Muscle of arm (tissue), 14 donors: ENCODE measurements around the gene AHSP. TPM values are rescaled to one million over a fixed set of nuclear protein-coding genes. Genes with fewer than 3 reads are reported as not detected.
A peak's percentile ranks its signal among the peaks of the same experiment; 100 is the strongest.
"Not testable (repeated sequence)": the region's sequence is repeated elsewhere in the genome, so short reads cannot be mapped to it uniquely, and the experiment has no call there.

Source experiments
- DNase-seq: peaks from one replicate; pipeline ENCODE4 v3.0.0-alpha.2; 2013
- long read RNA-seq, 11 donors: transcript quantifications; one replicate each; lab custom pipeline, GENCODE V29; 2026
- polyA plus RNA-seq, 12 donors: library from polyadenylated mRNA; unstranded; fragments of 120-200 nt; gene quantifications; one replicate each; pipeline ENCODE4 v1.2.1, GENCODE V29; 2013; ENCODE audit not compliant: insufficient read length in 12 of 12

AHSP gene, protein sequence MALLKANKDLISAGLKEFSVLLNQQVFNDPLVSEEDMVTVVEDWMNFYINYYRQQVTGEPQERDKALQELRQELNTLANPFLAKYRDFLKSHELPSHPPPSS
- 10 to 100 TPM in 7 of 12 donors, 1 to 10 TPM in 4, not detected in 1; 5.6 to 58.5 (median 12.1) TPM for polyA plus RNA-seq
- long read RNA-seq, donor 1, transcript AHSP-201 (3 exons, 524 nt) = major isoform, 11 of 11 reads
- long read RNA-seq, donor 1, partial matches to known transcripts = 0 of 11 reads
- long read RNA-seq, donor 1, other reads (novel, unspliced or antisense) = 0 of 11 reads
- long read RNA-seq, donor 2, partial matches to known transcripts = 0 of 2 reads
- long read RNA-seq, donor 2, other reads (novel, unspliced or antisense) = 0 of 2 reads
- long read RNA-seq, donor 3, transcript AHSP-201 (3 exons, 524 nt) = major isoform, 5 of 5 reads
- long read RNA-seq, donor 3, partial matches to known transcripts = 0 of 5 reads
- long read RNA-seq, donor 3, other reads (novel, unspliced or antisense) = 0 of 5 reads
- long read RNA-seq, donor 4 = 0 reads
- long read RNA-seq, donor 5, partial matches to known transcripts = 0 of 4 reads
- long read RNA-seq, donor 5, other reads (novel, unspliced or antisense) = 0 of 4 reads
- long read RNA-seq, donor 6, transcript AHSP-201 (3 exons, 524 nt) = major isoform, 8 of 8 reads
- long read RNA-seq, donor 6, partial matches to known transcripts = 0 of 8 reads
- long read RNA-seq, donor 6, other reads (novel, unspliced or antisense) = 0 of 8 reads
- long read RNA-seq, donor 7, partial matches to known transcripts = 0 of 3 reads
- long read RNA-seq, donor 7, other reads (novel, unspliced or antisense) = 0 of 3 reads
- long read RNA-seq, donor 8, transcript AHSP-201 (3 exons, 524 nt) = major isoform, 7 of 8 reads
- long read RNA-seq, donor 8, partial matches to known transcripts = 0 of 8 reads
- long read RNA-seq, donor 8, other reads (novel, unspliced or antisense) = 0 of 8 reads
- long read RNA-seq, donor 9, transcript AHSP-201 (3 exons, 524 nt) = major isoform, 8 of 8 reads
- long read RNA-seq, donor 9, partial matches to known transcripts = 0 of 8 reads
- long read RNA-seq, donor 9, other reads (novel, unspliced or antisense) = 0 of 8 reads
- long read RNA-seq, donor 10, partial matches to known transcripts = 0 of 1 reads
- long read RNA-seq, donor 10, other reads (novel, unspliced or antisense) = 0 of 1 reads
- long read RNA-seq, donor 11, transcript AHSP-201 (3 exons, 524 nt) = major isoform, 55 of 71 reads
- long read RNA-seq, donor 11, partial matches to known transcripts = 5 of 71 reads
- long read RNA-seq, donor 11, other reads (novel, unspliced or antisense) = 10 of 71 reads

DNA sequence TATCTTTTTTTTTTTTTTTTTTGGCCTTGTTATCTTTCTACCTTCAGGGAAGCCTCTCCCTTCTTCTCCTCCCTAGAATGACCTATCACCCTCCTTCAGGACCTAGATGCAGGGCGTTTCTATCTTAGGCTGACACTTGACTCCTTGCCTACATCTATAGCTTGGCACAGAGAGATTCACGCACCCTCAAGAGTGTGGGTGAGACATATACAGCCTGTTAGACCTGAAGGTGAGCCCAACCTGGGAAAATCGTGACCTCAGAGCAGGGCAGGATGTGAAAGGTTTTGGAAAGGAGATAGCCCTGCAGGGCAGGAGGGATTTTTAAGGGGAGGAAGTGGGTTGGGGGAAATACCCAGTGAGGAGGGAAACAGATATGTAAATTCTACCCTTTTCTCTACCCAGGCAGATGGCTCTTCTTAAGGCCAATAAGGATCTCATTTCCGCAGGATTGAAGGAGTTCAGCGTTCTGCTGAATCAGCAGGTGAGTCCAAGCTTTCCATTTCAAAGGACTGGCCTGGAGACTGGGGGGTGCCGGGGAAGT is at the start of gene AHSP:
Gene AHSP (plus strand): TSS at position 167 of the 541 bp plus-strand sequence. CDS start 240 bp downstream, at position 407.
- no peak for DNase-seq

DNA sequence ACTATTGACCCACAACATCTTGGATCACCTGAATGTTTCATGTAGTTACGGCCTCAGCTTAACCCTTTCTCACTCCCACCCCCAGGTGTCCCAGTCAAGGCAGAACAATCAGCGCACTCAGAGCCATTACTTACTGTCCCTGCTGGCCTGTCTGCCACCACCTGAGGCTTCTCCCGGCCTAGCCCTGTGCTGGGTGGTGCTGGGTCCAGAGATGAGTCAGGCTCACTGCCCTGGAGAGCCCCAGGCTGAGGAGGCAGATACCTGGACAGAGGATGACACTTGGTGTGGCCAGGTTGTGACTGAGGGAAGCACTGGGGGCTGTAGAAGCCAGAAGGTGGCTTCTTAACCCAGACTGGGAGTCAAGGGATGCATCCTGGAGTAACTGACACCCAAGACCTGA is 48.7 kb upstream of the AHSP start:
- no peak for DNase-seq

DNA sequence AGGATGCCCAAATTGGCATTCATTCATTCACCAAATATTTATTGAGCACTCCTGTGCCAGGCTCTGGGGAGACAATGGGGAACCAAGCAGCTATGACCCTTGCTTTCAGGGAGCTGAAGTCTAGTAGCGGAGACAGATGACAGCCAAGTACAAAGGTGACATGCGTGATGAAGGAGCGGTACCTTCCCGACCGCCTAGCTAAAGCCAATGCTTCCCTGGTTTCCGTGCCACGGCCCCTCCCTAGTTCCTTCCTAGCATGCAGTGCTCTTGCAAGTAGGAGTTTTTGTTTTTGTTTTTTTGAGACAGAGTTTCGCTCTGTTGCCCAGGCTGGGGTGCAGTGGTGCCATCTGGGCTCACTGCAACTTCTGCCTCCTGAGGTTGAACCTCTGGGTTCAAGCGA is 47.9 kb upstream of the AHSP start:
- DNase-seq = no peak

DNA sequence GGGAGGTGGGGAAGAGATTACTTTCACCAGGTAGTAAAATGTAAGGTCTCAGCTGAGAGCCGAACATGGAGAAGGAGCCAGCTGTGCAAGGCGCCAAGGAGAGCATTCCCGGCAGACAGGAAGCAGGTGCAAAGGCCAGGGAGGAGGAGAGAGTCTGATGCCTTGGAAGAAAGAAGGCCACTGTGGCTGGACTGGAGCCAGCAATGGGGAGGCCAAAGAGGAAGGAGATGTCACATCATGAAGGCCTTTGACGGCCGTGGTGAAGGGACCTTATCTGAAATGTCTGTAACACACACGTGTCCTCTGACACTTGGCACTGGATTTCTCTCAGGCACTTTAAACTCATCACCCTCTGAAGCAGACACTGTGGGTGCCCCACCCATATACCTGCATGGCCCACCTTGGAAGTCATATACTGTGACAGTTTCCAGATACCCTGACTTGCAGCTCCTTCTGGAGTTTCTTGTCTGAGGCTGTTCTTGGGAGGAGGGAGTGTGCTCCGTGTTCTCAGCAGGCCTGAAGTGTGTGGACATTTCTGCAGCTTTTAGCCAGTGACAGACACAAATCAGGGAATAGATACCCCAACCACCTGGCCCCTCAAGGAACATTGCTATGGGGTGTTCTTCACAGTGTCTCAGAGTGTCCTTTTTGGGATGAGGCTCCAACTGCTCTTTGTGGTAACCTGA is 46.7 kb upstream of the AHSP start:
- DNase-seq = no peak

DNA sequence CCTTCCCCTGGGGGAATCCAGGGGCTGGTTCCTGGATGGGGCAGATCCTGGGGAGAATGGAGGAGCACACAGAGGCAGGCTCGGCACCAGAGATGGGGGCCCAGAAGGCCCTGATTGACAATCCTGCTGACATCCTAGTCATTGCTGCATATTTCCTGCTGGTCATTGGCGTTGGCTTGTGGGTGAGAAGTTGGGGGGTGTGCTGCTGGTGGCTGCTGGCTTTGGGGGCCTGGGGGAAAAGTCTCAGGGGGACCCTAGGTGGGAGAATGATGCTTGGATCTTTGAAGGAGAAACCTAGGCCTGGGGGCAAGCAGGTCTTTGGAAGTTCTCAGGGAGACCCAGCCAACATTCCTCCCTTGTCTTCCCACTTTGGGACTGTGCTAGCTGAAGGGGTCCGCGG is 44.6 kb upstream of the AHSP start, which contains the start of gene SLC5A2:
Gene SLC5A2 (plus strand): TSS at position 43 of the 400 bp plus-strand sequence. CDS start 14 bp downstream, at position 57.
- DNase-seq = no peak

DNA sequence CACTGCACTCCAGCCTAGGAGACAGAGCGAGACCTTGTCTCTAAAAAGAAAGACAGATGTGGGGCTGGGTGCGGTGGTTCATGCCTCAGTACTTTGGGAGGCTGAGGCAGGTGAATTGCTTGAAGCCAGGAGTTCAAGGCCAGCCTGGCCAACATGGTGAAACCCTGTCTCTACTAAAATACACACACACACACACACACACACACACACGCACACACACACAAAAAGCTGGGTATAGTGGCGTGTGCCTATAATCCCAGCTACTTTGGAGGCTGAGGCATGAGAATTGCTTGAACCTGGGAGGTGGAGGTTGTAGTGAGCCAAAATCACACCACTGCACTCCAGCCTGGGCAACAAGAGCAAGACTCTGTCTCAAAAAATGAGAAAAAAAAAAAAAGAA is 43.7 kb upstream of the AHSP start:
- DNase-seq = not testable (repeated sequence)

DNA sequence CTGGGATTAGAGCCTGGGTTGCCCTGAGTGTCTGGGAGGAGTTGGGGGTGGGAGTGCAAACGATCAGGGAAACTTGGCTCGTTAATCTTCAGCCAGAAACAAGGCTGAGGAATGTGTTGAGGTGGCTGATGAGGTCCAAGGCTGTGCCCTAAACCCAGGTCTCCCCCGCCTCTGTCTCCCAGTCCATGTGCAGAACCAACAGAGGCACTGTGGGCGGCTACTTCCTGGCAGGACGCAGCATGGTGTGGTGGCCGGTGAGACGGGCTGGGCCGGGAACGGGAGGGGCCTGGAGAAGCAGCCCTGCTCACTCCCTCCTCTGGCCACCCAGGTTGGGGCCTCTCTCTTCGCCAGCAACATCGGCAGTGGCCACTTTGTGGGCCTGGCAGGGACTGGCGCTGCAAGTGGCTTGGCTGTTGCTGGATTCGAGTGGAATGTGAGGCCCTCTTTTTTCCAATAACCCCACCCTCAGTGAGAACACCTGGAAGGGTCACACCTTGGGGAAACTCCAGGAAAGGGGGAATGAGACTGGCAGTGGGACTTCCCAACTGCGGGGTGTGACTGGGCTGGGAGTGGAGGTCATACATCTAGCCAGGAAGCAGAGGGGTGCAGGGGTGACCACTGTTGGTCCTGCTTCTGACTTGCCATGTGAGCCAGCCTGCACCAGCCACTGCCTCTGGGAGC is 43.1 kb upstream of the AHSP start:
- DNase-seq = no peak

DNA sequence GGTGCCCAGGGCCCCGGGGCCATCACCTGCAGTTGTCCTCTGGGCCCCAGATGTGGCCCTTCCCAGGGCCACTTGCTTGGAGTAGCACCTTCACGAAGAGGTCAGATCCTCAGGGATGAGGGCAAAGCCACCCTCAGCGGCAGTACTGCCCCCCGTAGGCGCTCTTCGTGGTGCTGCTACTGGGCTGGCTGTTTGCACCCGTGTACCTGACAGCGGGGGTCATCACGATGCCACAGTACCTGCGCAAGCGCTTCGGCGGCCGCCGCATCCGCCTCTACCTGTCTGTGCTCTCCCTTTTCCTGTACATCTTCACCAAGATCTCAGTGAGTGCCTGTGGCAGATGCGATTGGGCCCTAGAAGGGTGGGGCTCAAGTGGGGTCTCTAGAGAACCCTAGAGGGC is 42.1 kb upstream of the AHSP start:
- DNase-seq = no peak

DNA sequence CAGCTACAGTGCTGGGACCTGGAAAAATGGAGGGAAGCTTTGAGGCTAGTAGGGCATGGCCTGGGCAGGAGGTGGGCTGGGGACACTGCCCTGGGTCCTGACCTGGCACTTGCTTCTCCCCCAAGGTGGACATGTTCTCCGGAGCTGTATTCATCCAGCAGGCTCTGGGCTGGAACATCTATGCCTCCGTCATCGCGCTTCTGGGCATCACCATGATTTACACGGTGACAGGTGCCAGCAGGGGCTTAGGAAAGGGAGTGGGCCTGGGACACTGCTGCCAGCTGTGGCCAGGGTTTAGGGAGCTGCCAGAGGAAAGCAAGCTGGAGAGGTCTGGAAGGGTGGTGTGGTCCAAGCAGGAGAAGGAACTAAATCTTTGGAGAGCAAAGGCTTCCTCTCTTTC is 41.7 kb upstream of the AHSP start:
- DNase-seq = no peak

DNA sequence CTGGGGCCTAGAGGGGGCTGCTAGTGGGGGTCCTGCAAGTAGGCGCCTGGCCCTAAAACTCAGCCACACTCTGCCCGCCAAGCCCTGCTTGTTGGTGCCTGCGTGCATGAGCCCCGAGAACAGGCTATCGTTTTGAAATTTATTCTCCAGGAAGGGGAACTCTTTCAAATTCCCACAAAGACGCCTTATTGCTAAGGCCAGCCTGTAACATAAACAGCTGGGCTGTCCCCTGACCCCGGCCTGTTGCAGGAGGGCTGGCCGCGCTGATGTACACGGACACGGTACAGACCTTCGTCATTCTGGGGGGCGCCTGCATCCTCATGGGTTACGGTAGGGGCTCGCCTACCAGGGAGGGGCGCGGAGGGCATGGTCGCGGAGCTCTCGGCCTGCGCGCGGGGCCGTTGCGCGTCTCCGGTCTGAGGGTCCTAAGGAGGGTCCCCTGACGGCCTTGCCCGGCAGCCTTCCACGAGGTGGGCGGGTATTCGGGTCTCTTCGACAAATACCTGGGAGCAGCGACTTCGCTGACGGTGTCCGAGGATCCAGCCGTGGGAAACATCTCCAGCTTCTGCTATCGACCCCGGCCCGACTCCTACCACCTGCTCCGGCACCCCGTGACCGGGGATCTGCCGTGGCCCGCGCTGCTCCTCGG is 40.5 kb upstream of the AHSP start:
- no peak for DNase-seq

DNA sequence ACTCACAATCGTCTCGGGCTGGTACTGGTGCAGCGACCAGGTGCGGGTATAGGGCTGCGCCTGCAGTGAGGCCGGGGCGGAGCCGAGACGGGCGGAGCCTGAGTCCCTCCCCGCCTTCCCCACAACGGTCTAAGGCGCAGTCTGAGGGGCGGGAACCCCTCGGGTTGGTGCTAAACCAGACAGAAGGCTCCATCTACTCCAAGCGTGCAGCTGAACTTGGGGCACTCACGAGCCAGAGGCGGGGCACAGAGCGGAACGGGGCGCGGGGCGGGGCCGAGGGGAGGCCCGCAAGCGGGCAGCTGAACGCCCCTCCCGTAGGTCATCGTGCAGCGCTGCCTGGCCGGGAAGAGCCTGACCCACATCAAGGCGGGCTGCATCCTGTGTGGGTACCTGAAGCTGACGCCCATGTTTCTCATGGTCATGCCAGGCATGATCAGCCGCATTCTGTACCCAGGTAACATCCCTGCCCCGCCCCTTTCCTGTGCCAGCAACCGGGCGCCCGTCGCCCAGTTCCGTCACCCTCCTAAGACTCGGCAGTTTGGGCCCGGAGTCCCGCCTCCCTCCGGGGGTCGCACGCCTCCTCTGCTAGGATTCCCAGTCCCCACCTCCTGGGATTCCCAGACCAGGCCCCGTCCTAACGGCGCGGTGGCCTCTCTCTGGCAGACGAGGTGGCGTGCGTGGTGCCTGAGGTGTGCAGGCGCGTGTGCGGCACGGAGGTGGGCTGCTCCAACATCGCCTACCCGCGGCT is 39.8 kb upstream of the AHSP start:
- DNase-seq = peak; percentile 43

DNA sequence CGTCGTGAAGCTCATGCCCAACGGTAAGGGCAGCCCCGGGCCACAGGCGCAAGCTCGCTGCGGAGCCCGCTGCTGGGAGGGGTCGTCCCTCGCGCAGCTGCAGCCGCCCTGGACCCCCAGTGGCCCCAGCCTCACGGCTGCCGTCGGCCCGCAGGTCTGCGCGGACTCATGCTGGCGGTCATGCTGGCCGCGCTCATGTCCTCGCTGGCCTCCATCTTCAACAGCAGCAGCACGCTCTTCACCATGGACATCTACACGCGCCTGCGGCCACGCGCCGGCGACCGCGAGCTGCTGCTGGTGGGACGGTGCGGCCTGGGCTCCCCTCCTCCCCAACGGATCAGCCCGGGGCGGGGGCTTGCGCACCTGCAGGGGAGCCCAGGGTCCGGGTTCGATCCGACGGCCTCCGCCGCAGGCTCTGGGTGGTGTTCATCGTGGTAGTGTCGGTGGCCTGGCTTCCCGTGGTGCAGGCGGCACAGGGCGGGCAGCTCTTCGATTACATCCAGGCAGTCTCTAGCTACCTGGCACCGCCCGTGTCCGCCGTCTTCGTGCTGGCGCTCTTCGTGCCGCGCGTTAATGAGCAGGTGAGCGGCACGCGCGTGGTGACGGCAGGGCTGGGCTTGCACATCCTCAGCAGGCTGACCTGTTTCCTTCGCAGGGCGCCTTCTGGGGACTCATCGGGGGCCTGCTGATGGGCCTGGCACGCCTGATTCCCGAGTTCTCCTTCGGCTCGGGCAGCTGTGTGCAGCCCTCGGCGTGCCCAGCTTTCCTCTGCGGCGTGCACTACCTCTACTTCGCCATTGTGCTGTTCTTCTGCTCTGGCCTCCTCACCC is 39.0 kb upstream of the AHSP start:
- DNase-seq = no peak

DNA sequence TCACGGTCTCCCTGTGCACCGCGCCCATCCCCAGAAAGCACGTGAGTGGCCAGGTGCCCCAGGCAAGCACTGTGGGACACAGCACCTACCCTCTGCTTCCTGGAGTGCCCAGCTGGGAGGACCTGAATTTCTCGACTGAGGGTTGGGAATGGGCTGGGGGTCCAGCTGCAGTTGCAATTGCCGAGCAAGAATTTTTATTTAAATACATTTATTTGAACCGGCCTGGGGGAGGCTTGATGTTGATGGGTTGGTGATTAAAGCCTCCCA is 38.5 kb upstream of the AHSP start:
- no peak for DNase-seq

DNA sequence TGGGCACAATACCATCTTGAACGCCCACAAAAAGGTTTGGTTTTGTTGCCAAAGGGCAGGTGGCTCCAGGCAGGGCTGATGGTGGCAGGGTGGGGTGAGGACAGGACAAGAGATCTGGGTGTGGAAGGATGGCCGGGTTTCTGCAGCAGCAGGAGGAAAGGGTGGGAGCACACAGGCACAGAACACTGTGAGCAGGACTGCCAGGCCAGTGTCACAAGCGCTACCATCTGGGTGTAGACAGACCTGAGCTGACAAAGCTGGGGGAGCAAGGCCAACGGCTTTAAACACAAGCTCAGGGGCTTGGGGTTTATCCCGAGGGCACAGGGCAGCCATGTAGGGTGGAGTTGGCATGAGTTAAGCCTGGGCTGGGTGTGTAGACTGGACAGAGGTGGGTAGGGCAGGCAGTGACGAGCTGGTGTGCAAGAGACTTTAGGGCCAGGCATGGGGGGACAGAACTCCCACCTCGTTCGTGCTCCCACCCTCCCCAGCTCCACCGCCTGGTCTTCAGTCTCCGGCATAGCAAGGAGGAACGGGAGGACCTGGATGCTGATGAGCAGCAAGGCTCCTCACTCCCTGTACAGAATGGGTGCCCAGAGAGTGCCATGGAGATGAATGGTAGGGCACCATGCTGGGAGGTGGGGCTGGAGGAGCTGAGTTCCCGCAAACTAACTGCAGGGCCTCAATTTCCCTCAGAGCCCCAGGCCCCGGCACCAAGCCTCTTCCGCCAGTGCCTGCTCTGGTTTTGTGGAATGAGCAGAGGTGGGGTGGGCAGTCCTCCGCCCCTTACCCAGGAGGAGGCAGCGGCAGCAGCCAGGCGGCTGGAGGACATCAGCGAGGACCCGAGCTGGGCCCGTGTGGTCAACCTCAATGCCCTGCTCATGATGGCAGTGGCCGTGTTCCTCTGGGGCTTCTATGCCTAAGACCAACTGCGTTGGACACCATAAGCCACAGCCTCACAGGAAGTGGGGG is 37.8 kb upstream of the AHSP start:
- DNase-seq = no peak

DNA sequence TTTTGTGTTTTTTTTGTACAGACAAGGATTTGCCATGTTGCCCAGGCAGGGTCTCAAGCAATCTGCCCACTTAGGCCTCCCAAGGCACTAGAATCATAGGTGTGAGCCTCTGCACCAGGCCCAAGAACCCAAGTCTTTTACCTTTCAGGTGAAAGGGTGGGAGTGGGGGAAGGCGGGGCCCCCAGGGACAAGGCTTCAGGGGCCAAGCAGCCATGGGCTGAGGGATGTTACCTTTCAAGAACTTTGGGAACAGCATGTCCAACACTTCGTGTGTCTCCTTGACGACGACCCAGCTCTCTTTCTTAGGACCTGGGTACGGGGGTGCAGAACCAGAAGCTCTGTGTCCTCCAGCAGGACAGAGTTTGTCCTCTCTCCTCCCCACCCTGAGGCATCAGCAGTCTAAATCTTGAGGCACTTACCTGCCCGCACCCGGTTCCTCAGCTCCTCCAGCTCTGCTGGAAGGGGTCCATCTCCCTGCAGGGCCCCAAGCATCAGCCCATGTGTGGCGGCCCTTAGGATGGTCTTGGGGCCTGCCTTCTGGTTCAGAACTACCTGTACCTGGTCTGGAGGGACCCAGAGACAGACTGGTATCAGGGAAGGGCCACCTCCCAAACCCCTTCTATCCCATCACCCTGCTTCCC is 35.8 kb upstream of the AHSP start:
- DNase-seq = no peak

DNA sequence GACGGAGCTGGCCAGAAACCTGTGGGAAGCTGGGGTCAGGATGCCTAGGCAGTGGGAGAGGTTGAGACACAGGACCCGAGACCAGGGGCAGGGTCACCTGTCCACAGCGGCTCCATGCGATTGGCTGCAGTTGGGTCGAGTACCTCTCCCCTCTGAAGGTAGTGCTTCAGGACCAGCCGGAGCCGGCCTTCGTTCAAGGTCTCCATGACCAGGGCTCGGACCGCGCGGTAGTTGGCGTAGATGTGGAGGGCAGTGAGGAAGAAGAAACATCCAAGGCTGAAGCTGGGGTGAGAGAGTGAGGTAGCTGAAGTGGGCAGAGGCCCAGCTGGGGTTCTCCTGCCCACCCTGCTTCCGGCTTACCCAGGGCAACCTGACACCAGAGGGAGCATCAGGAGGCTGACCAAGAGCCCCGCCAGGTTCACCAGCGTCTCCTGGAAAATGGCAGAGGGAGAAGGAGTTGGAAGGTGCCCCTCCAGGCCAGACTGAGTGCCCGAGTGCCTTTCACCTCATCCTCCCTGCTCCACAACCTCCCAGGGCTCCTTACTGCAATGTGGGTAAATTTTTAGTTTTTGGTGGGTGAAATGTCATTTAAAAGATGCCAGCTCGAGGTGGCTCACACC is 34.1 kb upstream of the AHSP start:
- no peak for DNase-seq
